ENCODE data around the gene TCERG1L.

The TCERG1L gene

DNA sequence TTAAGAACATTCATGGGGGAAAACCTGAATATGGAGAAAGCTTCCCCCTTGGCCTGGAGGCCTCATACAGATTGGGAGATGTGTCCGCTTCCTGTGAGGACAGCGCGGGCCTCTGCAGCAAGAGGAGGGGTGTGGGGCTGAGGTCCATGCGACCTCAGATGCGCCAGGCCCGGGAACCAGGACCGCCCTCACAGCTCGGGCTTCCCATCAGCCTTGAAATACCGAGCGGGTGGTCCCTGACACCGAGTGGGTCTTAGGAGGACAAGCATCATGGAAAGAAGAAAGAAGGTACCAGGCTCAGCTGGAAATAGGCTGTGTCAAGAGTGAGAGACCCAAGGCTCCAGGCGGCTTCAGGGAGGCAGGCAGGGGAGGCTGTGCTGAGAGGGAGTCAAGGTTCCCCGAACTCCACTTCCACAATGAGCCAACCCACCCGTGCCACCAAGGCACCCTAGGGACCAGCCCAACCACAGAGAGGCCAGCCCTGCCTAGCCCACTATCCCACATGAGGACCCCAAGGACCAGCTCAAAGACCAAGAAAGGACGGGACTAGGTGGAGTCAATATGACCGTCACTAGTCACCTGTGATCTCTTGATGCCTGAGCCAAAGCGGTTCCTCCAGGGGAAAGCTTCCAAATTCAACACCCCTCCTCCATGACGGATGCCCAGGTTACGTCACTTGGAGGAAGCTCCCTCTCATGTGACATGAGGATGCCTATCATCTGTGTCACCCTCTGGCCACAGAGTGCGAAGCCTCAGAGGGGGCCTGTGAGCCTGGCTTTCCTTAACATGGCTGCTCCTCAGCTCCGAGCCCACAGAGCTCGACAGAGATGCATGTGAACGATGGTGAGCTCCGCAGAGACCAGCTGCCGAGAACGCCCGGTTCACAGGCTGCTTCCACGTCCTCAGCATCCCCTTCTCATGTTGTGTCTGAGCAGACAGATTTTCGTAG lies 103.7 kb downstream of the TCERG1L start:
- CTCF ChIA-PET = no interaction called here
- H3K36me3 ChIP-seq (ENCODE audit: control insufficient read depth in 4 of 4, insufficient read depth in 4 of 4, low read length in 3 of 4) = no peaks in the 10 kb centered on the region
- H3K27me3 ChIP-seq (replicated peaks in 2 of 5; ENCODE audit: control insufficient read depth in 4 of 5, insufficient read depth in 5 of 5, low read length in 4 of 5) = no peaks in the 10 kb centered on the region
- no peak overlapping the region for H3K4me3 ChIP-seq (ENCODE audit: control insufficient read depth in 1 of 7, extremely low read depth in 1 of 7, insufficient read depth in 4 of 7, low read depth in 2 of 7, low read length in 6 of 7)
- H3K9me3 ChIP-seq (ENCODE audit: control extremely low read depth in 1 of 5, control insufficient read depth in 4 of 5, insufficient read depth in 2 of 5, low read depth in 1 of 5, low read length in 4 of 5) = peaks cover 0 to 2% (median 0%) of the 10 kb centered on the region in 5 experiments
- H3K4me1 ChIP-seq (ENCODE audit: control extremely low read depth in 1 of 4, control insufficient read depth in 4 of 4, insufficient read depth in 4 of 4, low read length in 3 of 4) = no peaks in the 10 kb centered on the region
- DNase-seq = no peak
- POLR2A ChIA-PET = no interaction called here
- WGBS (ENCODE audit: insufficient coverage) = 92% methylated on average over 28 of the region's 29 CpGs
- no peak overlapping the region for H3K27ac ChIP-seq (ENCODE audit: insufficient read depth in 1 of 2, low read depth in 1 of 2, low read length in 2 of 2, poor library complexity in 1 of 2, severe bottlenecking in 2 of 2)

DNA sequence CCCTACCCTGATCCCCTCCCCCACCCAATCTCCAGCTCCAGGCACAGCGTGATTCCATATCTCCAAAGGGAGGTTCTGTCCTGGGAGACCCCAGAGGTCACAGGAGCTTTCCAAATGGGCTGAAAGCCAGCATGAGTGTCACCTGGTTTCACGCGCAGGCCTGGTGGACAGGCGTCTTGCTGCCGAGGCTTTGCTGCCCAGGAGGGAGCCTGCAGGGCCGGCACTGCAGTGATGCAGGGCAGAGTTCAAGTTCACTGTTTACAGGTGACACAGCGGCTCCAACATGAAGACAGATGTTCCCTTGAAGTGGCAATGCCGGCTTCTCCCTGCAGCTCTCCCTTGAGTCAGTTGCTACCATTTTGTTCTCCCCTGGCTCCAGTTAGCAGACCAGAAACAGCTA lies 104.3 kb downstream of the TCERG1L start:
- 85% methylated on average over 7 of the region's 8 CpGs for WGBS (ENCODE audit: insufficient coverage)
- peaks cover 0 to 3% (median 0%) of the 10 kb centered on the region in 5 experiments for H3K9me3 ChIP-seq (ENCODE audit: control extremely low read depth in 1 of 5, control insufficient read depth in 4 of 5, insufficient read depth in 2 of 5, low read depth in 1 of 5, low read length in 4 of 5)
- POLR2A ChIA-PET = no interaction called here
- no peaks in the 10 kb centered on the region for H3K4me1 ChIP-seq (ENCODE audit: control extremely low read depth in 1 of 4, control insufficient read depth in 4 of 4, insufficient read depth in 4 of 4, low read length in 3 of 4)
- no peak overlapping the region for H3K4me3 ChIP-seq (ENCODE audit: control insufficient read depth in 1 of 7, extremely low read depth in 1 of 7, insufficient read depth in 4 of 7, low read depth in 2 of 7, low read length in 6 of 7)
- CTCF ChIA-PET = no interaction called here
- H3K36me3 ChIP-seq (ENCODE audit: control insufficient read depth in 4 of 4, insufficient read depth in 4 of 4, low read length in 3 of 4) = no peaks in the 10 kb centered on the region
- no peak overlapping the region for H3K27ac ChIP-seq (ENCODE audit: insufficient read depth in 1 of 2, low read depth in 1 of 2, low read length in 2 of 2, poor library complexity in 1 of 2, severe bottlenecking in 2 of 2)
- no peak for DNase-seq
- H3K27me3 ChIP-seq (replicated peaks in 2 of 5; ENCODE audit: control insufficient read depth in 4 of 5, insufficient read depth in 5 of 5, low read length in 4 of 5) = no peaks in the 10 kb centered on the region

DNA sequence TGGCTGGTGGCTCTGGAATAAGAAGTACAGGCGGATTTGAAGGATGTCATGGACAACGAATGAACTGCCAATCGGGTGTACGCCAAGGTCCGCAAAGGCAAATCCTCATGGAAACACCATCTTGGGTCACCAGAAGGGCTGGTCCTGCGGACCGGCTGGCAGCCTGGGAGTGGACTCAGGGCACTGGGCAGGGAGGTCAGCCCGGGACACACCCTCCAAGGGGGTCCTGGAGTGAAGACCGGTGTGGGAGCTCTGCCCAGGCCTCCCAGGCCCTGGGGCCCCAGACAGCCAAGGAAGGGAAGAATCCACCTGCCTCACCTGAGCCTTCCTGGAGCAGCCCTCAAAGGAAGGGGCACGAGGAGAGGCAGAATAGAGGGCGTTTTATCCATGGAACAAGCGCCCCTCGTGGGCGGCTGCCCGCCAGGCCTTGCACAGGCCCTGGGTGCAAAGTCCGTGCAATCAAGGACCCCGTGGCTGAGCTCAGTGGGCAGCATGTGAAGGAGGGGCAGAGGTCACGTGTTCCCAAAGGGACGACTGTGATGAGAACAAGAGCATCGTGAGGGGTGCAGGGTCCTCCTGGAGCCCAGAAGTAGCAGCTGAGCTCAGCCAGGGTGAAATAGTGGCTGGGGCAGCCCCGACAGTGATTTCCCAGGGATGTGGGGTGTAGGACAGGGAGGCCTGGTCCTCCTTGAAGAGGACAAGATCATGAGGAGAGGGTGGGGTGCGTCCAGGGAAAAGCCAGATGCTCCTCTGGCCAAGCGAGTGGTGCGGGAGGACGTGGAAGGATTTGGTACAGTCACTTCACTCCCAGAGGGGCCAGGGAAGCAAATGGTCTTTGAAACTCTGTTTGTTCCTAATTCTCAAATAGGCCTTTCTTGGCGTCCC lies 105.2 kb downstream of the TCERG1L start:
- WGBS (ENCODE audit: insufficient coverage) = 86% methylated on average over 25 of the region's 26 CpGs
- no peak for DNase-seq
- Histone ChIP-seq H3K27ac (ENCODE audit: insufficient read depth in 1 of 2, low read depth in 1 of 2, low read length in 2 of 2, poor library complexity in 1 of 2, severe bottlenecking in 2 of 2) (no peak overlapping the region), H3K4me3 (ENCODE audit: control insufficient read depth in 1 of 7, extremely low read depth in 1 of 7, insufficient read depth in 4 of 7, low read depth in 2 of 7, low read length in 6 of 7) (no peak overlapping the region), H3K4me1 (ENCODE audit: control extremely low read depth in 1 of 4, control insufficient read depth in 4 of 4, insufficient read depth in 4 of 4, low read length in 3 of 4) (no peaks in the 10 kb centered on the region), H3K27me3 (replicated peaks in 2 of 5; ENCODE audit: control insufficient read depth in 4 of 5, insufficient read depth in 5 of 5, low read length in 4 of 5) (no peaks in the 10 kb centered on the region), H3K9me3 (ENCODE audit: control extremely low read depth in 1 of 5, control insufficient read depth in 4 of 5, insufficient read depth in 2 of 5, low read depth in 1 of 5, low read length in 4 of 5) (peaks cover 0 to 3% (median 0%) of the 10 kb centered on the region in 5 experiments), H3K36me3 (ENCODE audit: control insufficient read depth in 4 of 4, insufficient read depth in 4 of 4, low read length in 3 of 4) (no peaks in the 10 kb centered on the region)
- POLR2A ChIA-PET = no interaction called here
- CTCF ChIA-PET = no interaction called here

DNA sequence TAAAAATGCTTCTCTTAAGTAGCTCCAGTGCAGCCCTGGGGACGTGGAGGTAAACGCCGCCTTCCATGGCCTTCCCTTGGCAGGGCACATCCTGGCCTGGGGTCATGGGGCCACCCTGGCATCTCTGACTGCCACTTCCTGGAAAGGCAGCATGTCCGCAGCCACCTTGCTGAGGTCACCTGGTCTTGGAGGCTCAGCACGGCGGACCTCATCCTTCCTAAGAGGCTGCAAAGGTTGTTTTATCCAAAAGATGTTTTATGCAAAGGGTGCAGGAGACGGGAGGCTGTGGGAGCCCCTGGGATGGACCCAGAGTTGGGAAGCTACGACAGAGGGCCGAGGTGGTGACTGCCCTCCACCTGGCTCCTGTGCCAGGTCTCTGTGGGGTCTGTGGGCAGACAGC lies 106.0 kb downstream of the TCERG1L start:
- WGBS (ENCODE audit: insufficient coverage) = 96% methylated on average over 9 of the region's 9 CpGs
- ChIA-PET POLR2A (no interaction called here), CTCF (no interaction called here)

DNA sequence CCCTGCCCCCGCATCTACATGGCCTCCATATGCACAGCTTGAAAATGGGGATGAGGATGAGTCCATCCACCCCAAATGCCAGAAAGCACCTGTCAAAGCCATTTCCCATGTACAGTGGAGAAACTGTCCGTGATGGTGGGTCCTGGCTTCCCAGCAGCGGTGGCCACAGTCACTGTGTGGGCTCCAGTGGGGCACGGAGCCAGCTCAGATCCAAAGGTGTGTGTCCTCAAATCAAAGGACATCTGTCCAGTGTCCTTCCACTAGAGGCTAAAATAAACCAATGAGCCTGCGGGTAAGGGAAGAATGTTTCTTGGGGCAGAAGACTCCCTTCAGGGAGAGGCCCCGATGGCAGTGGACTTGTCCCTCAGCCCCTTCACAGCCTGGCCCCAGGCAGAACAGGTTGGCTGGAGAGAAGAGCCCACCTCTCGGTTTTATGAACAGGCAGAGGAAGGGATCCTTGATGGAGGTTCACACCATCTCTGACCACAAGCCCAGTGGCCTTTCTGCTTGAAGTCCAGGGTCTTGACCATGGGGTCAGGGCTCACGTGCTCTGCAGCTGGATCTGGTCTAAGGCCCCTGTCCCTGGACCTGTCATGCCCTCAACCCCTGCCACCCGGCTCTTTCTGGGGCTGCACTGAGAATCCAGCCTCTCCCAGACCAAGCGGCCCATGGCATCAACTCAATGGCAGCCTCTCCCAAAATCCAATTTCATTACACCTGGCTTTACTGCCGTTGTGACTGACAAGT lies 106.9 kb downstream of the TCERG1L start:
- Histone ChIP-seq H3K4me1 (ENCODE audit: control extremely low read depth in 1 of 4, control insufficient read depth in 4 of 4, insufficient read depth in 4 of 4, low read length in 3 of 4) (no peaks in the 10 kb centered on the region), H3K9me3 (ENCODE audit: control extremely low read depth in 1 of 5, control insufficient read depth in 4 of 5, insufficient read depth in 2 of 5, low read depth in 1 of 5, low read length in 4 of 5) (peaks cover 0 to 3% (median 0%) of the 10 kb centered on the region in 5 experiments), H3K27ac (ENCODE audit: insufficient read depth in 1 of 2, low read depth in 1 of 2, low read length in 2 of 2, poor library complexity in 1 of 2, severe bottlenecking in 2 of 2) (no peak overlapping the region), H3K27me3 (replicated peaks in 2 of 5; ENCODE audit: control insufficient read depth in 4 of 5, insufficient read depth in 5 of 5, low read length in 4 of 5) (peaks cover 0 to 15% (median 1%) of the 10 kb centered on the region in 5 experiments), H3K4me3 (ENCODE audit: control insufficient read depth in 1 of 7, extremely low read depth in 1 of 7, insufficient read depth in 4 of 7, low read depth in 2 of 7, low read length in 6 of 7) (no peak overlapping the region), H3K36me3 (ENCODE audit: control insufficient read depth in 4 of 4, insufficient read depth in 4 of 4, low read length in 3 of 4) (no peaks in the 10 kb centered on the region)
- no peak for DNase-seq
- 95% methylated on average over 10 of the region's 11 CpGs for WGBS (ENCODE audit: insufficient coverage)
- ChIA-PET CTCF (no interaction called here), POLR2A (no interaction called here)

More for the DNA sequence above, 106.0 kb downstream of the TCERG1L start:
- H3K4me1 ChIP-seq (ENCODE audit: control extremely low read depth in 1 of 4, control insufficient read depth in 4 of 4, insufficient read depth in 4 of 4, low read length in 3 of 4) = no peaks in the 10 kb centered on the region
- H3K4me3 ChIP-seq (ENCODE audit: control insufficient read depth in 1 of 7, extremely low read depth in 1 of 7, insufficient read depth in 4 of 7, low read depth in 2 of 7, low read length in 6 of 7) = no peak overlapping the region
- no peak overlapping the region for H3K27ac ChIP-seq (ENCODE audit: insufficient read depth in 1 of 2, low read depth in 1 of 2, low read length in 2 of 2, poor library complexity in 1 of 2, severe bottlenecking in 2 of 2)
- no peaks in the 10 kb centered on the region for H3K36me3 ChIP-seq (ENCODE audit: control insufficient read depth in 4 of 4, insufficient read depth in 4 of 4, low read length in 3 of 4)
- no peak for DNase-seq
- H3K27me3 ChIP-seq (replicated peaks in 2 of 5; ENCODE audit: control insufficient read depth in 4 of 5, insufficient read depth in 5 of 5, low read length in 4 of 5) = peaks cover 0 to 7% (median 0%) of the 10 kb centered on the region in 5 experiments
- H3K9me3 ChIP-seq (ENCODE audit: control extremely low read depth in 1 of 5, control insufficient read depth in 4 of 5, insufficient read depth in 2 of 5, low read depth in 1 of 5, low read length in 4 of 5) = peaks cover 0 to 3% (median 0%) of the 10 kb centered on the region in 5 experiments

DNA sequence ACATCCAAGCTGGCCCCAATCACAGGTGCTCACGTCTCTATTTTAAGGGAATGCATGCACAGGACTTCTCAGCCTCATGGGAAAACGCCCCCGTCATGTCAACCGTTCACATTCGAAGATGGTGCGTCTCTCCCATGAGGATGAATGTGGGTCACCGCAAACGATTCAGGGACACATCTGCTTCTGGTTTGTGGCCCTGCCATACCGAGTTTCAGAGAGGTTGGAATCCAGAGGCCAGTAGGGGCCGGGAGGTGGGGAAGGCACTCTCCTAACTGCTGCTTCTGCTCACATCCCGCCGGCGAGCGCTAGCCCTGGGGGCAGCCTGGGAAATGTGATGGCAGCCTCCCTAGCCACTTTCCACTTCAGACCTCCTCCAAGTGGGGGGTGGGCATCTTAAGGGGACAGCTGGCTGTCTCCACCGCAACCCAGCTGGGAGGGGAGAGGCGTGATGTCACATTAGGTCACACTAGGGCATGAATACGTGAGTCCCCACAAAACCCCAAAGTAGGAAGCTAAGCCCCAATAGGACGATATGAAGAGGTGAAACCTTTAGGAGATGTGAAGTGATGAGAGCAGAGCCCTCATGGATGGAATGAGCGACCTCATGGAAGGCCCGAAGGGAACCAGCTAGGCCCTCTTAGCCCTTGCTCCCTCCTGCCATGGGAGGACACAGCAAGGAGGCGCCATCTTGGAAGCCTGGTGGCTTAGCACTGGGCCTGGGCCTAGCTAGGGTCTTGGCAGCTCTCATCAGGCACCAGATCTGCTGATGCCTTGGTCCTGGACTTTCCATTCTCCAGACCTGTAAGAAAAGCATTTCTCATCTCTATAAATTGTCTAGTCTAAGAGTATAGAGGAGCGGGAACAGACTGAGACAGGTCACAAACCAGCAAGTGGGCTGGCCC lies 107.8 kb downstream of the TCERG1L start:
- Histone ChIP-seq H3K4me3 (ENCODE audit: control insufficient read depth in 1 of 7, extremely low read depth in 1 of 7, insufficient read depth in 4 of 7, low read depth in 2 of 7, low read length in 6 of 7) (no peak overlapping the region), H3K4me1 (ENCODE audit: control extremely low read depth in 1 of 4, control insufficient read depth in 4 of 4, insufficient read depth in 4 of 4, low read length in 3 of 4) (no peaks in the 10 kb centered on the region), H3K36me3 (ENCODE audit: control insufficient read depth in 4 of 4, insufficient read depth in 4 of 4, low read length in 3 of 4) (no peaks in the 10 kb centered on the region), H3K27ac (ENCODE audit: insufficient read depth in 1 of 2, low read depth in 1 of 2, low read length in 2 of 2, poor library complexity in 1 of 2, severe bottlenecking in 2 of 2) (no peak overlapping the region), H3K27me3 (replicated peaks in 2 of 5; ENCODE audit: control insufficient read depth in 4 of 5, insufficient read depth in 5 of 5, low read length in 4 of 5) (peaks cover 0 to 22% (median 1%) of the 10 kb centered on the region in 5 experiments), H3K9me3 (ENCODE audit: control extremely low read depth in 1 of 5, control insufficient read depth in 4 of 5, insufficient read depth in 2 of 5, low read depth in 1 of 5, low read length in 4 of 5) (peaks cover 0 to 3% (median 0%) of the 10 kb centered on the region in 5 experiments)
- CTCF ChIA-PET = no interaction called here
- POLR2A ChIA-PET = no interaction called here
- WGBS (ENCODE audit: insufficient coverage) = 98% methylated on average over 19 of the region's 22 CpGs
- no peak for DNase-seq
